D721Med (cell line): ENCODE results near the gene RTF1.

Experiments
- DNase-seq: peaks from one replicate; pipeline ENCODE4 v3.0.0; 2011; ENCODE audit warnings: low spot score; ENCODE audit not compliant: insufficient read length
- FAIRE-seq: peaks from 2 replicates; lab custom pipeline; 2011; peaks lifted over from hg19 to GRCh38; lab: Jason Lieb, UNC
- TF ChIP-seq, protein P1 (sequence below): IDR thresholded peaks from 2 replicates; pipeline ENCODE4 v1.5.1; 2012; ENCODE audit warnings: mild to moderate bottlenecking, control low read depth; ENCODE audit not compliant: insufficient read depth; ENCODE audit errors: missing control alignments

Gene RTF1

DNA sequence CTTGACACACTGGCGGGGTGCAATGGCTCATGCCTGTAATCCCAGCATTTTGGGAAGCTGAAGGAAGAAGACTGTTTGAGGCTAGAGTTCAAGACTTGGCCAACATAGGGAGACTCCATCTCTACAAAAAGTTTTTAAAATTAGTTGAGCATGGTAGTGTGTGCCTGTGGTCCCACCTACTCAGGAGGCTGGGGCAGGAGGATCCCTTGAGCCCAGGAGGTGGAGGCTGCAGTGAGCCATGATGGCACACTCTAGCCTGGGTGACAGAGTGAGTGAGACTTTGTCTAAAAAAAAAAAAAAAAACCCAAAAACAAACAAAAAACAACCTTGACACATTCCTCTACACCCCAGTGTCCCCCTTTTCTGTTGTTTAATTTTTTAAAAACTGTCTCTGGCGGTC lies 72.7 kb downstream of the RTF1 start:
- TF ChIP-seq, protein P1, sequence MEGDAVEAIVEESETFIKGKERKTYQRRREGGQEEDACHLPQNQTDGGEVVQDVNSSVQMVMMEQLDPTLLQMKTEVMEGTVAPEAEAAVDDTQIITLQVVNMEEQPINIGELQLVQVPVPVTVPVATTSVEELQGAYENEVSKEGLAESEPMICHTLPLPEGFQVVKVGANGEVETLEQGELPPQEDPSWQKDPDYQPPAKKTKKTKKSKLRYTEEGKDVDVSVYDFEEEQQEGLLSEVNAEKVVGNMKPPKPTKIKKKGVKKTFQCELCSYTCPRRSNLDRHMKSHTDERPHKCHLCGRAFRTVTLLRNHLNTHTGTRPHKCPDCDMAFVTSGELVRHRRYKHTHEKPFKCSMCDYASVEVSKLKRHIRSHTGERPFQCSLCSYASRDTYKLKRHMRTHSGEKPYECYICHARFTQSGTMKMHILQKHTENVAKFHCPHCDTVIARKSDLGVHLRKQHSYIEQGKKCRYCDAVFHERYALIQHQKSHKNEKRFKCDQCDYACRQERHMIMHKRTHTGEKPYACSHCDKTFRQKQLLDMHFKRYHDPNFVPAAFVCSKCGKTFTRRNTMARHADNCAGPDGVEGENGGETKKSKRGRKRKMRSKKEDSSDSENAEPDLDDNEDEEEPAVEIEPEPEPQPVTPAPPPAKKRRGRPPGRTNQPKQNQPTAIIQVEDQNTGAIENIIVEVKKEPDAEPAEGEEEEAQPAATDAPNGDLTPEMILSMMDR: no peak
- no peak for DNase-seq
- no peak for FAIRE-seq

DNA sequence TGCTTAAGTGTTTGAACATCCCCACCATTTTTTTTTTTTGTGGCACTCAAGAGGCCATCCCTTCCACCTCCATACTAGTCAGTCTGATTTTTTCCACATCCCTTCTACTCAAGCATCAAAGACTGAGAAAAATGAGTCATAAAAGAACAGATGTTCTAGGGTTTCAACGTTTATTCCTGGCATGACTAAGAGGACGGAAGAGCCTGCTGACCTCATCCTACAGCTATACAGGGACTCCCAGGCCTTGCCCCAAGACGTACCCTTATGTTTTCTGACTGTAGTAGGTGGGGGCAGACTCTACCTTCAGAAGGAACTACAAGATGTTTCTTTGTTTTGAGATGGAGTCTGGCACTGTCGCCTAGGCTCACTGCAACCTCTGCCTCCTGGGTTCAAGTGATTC lies 73.5 kb downstream of the RTF1 start:
- FAIRE-seq (no peak), DNase-seq (no peak)
- TF ChIP-seq, protein P1: no peak

DNA sequence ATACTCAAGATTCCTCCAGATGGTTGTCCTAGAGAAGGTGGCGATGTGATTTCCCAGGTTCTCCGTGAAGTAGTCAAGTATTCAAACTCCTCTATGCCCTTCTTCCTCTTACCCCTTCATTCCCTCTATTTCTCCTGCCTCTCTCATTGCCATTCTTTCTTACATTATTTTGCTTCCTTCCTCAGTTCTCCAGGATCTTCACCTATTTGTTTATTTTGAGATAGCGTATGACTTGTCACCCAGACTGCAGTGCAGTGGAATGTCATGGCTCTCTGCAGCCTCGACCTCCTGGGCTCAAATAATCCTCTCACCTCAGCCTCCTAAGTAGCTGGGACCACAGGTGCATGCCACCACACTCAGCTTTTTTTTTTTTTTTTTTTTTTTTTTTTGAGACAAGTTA lies 75.0 kb downstream of the RTF1 start:
- TF ChIP-seq, protein P1: no peak
- FAIRE-seq (no peak), DNase-seq (no peak)

DNA sequence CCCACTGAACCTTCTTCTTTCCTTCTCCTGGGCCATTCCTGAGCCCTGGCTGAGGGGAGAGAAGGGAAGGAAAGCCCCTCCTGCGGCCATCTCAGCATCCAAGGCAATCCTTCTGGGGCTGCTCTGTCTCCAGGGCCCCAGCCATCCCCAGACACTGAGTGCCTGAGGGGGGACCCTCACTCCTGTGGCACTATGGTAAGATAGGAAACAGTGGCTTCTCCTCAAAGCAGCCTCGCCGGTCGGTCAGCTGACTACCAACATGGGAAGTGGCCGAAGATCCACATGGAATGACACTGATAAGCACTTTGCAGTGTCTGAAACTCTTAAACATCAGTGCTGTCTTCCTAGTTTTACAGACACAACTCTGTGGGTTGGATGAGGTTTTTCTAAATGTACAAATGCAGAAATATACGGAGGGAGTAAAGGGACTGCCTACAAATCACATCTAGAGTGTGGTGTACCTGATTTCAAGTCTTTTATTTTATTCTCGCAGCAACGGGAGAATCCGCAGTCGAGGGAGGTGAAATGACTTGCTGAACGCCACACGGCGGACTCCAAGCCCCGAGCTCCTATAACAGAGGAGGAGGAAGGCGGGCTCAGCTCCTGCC lies 75.8 kb downstream of the RTF1 start:
- FAIRE-seq (no peak), DNase-seq (no peak)
- TF ChIP-seq, protein P1: no peak

DNA sequence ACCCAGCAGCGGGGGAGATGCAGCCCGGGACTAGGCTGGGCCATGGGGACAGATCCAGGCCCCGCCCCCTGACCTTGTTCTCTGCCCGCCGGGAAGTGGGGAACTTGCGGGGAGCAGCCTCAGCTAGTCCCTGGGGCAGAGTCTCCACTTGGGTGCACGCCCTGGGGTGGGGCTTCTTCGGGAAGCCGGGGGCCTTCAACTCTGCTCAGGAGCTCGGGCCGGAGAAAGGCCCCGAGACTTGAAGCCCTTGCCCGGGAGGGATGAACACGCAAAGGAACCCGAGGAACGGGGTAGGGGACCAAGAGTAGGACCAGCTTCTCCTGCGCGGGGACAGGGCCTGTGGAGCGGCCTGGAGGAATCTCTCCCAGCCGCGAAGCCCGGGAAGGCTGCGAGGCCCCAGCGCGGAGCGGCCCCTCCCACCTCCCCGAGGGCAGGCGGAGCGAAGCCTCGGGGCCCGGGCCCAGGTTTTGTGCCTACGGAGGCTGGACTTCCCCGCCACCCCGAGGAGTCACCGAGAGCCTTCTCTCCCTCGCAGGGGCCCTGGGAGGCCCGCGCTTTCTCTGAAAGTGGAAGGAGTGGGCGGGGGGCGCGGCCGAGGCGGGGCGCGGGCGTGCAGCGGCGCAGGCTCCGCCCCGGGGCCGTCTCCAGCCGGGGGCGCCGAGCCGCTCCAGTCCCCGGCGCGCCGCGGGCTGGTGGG lies 76.5 kb downstream of the RTF1 start, which contains the start of gene ITPKA:
Gene ITPKA, plus strand, starts transcription at position 670 of the 697 bp plus-strand sequence. CDS start 54 bp downstream, outside the sequence.
- no peak for FAIRE-seq
- DNase-seq: peak; percentile 82

DNA sequence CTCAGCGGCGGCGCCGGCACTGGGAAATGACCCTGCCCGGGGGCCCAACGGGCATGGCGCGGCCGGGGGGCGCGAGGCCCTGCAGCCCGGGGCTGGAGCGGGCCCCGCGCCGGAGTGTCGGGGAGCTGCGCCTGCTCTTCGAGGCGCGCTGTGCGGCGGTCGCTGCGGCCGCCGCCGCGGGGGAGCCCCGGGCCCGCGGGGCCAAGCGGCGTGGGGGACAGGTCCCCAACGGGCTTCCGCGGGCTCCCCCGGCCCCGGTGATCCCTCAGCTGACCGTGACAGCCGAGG lies 77.0 kb downstream of the RTF1 start:
- FAIRE-seq (no peak), DNase-seq (no peak)
- TF ChIP-seq, protein P1: no peak

More for the DNA sequence above, 76.5 kb downstream of the RTF1 start, which contains the start of gene ITPKA:
- TF ChIP-seq, protein P1: no peak
